HG03378 (cell line): ENCODE data around the gene BEX4.
"Not testable (repeated sequence)": the region's sequence is repeated elsewhere in the genome, so short reads cannot be mapped to it uniquely, and the experiment has no call there.

ENCODE experiments used
- ATAC-seq: cut with Tn5 transposase; IDR thresholded peaks from one replicate; pipeline ENCODE4 v1.9.1; 2021; ENCODE audit warnings: mild to moderate bottlenecking, moderate library complexity; ENCODE audit not compliant: unreplicated experiment

The BEX4 gene

GRCh38 chrX:103235608-103236007, 20.7 kb downstream of the BEX4 start:
- ATAC-seq = not testable (repeated sequence)

GRCh38 chrX:103236296-103236695, 21.4 kb downstream of the BEX4 start:
- no peak for ATAC-seq

- no peak for ATAC-seq
Observed at GRCh38 chrX:103240155-103240554, 25.2 kb downstream of the BEX4 start.

GRCh38 chrX:103248553-103248952, 33.6 kb downstream of the BEX4 start:
- peak; percentile 59 for ATAC-seq

- ATAC-seq = no peak
Observed at GRCh38 chrX:103249805-103250204, 34.9 kb downstream of the BEX4 start.

GRCh38 chrX:103250977-103251376, 36.1 kb downstream of the BEX4 start:
- no peak for ATAC-seq

- ATAC-seq = no peak
Observed at GRCh38 chrX:103253608-103254007, 38.7 kb downstream of the BEX4 start.

GRCh38 chrX:103254171-103254824, 39.4 kb downstream of the BEX4 start:
- ATAC-seq = no peak

- ATAC-seq = peak; percentile 92
Observed at GRCh38 chrX:103254921-103255493, 40.1 kb downstream of the BEX4 start, which contains the start of gene TCEAL8. TSS of gene TCEAL8 (minus strand) at chrX:103255155. CDS start at chrX:103253979, 1,176 bp downstream.

GRCh38 chrX:103256651-103257050, 41.7 kb downstream of the BEX4 start:
- no peak for ATAC-seq

- no peak for ATAC-seq
Observed at GRCh38 chrX:103258275-103258674, 43.4 kb downstream of the BEX4 start.
